SK-N-SH treated with all-trans-retinoic acid at 6 μM for 48 hours (cell line): ENCODE results near the gene CHRNB2.

Experiments
- ATAC-seq: fragments of 200-7000 bp; cut with Tn5 transposase; 3 replicates; pipeline ENCODE4 v1.9.1; 2020; ENCODE audit warnings: mild to moderate bottlenecking, moderate library complexity
- ARNTL ChIP-seq: fragments of 450-650 bp; formaldehyde crosslinking; IDR thresholded peaks from 2 replicates; pipeline ENCODE4 v1.5.0; 2020; ENCODE audit warnings: low read depth, mild to moderate bottlenecking, moderate library complexity, borderline replicate concordance
- BACH2 ChIP-seq: fragments of 250-450 bp; sonication (Bioruptor Pico); IDR thresholded peaks from 2 replicates; pipeline ENCODE4 v1.9.0; 2021; ENCODE audit warnings: mild to moderate bottlenecking, borderline replicate concordance
- CREB5 ChIP-seq: fragments of 250-450 bp; sonication (Bioruptor Pico); IDR thresholded peaks from 2 replicates; pipeline ENCODE4 v1.5.1; 2020; ENCODE audit warnings: low read depth, mild to moderate bottlenecking, moderate library complexity
- CSDC2 ChIP-seq: fragments of 250-450 bp; sonication (Bioruptor Pico); IDR thresholded peaks from 2 replicates; pipeline ENCODE4 v1.5.0; 2020; ENCODE audit warnings: mild to moderate bottlenecking, moderate library complexity
- CSRNP3 ChIP-seq: fragments of 250-450 bp; sonication (Bioruptor Pico); IDR thresholded peaks from 2 replicates; pipeline ENCODE4 v1.5.1; 2021; ENCODE audit warnings: mild to moderate bottlenecking, moderate library complexity
- ESRRG ChIP-seq: fragments of 250-450 bp; sonication (Bioruptor Pico); IDR thresholded peaks from 2 replicates; pipeline ENCODE4 v1.6.1; 2021; ENCODE audit warnings: mild to moderate bottlenecking
- GLIS3 ChIP-seq: fragments of 250-450 bp; sonication (Bioruptor Pico); IDR thresholded peaks from 2 replicates; pipeline ENCODE4 v1.5.0; 2020; ENCODE audit warnings: mild to moderate bottlenecking, moderate library complexity
- OSR1 ChIP-seq: fragments of 250-450 bp; sonication (Bioruptor Pico); IDR thresholded peaks from 2 replicates; pipeline ENCODE4 v1.8.0; 2022; ENCODE audit warnings: moderate library complexity, mild to moderate bottlenecking, inconsistent platforms
- PATZ1 ChIP-seq: fragments of 250-450 bp; sonication (Bioruptor Pico); IDR thresholded peaks from 2 replicates; pipeline ENCODE4 v1.8.0; 2020; ENCODE audit warnings: mild to moderate bottlenecking, moderate library complexity, borderline replicate concordance
- PPARA ChIP-seq: fragments of 250-450 bp; sonication (Bioruptor Pico); IDR thresholded peaks from 2 replicates; pipeline ENCODE4 v1.5.0; 2020; ENCODE audit warnings: mild to moderate bottlenecking, borderline replicate concordance
- RARB ChIP-seq: fragments of 250-450 bp; sonication (Bioruptor Pico); IDR thresholded peaks from 2 replicates; pipeline ENCODE4 v1.8.0; 2021; ENCODE audit warnings: mild to moderate bottlenecking, moderate library complexity
- TCF4 ChIP-seq: fragments of 250-450 bp; sonication (Bioruptor Pico); IDR thresholded peaks from 2 replicates; pipeline ENCODE4 v1.8.0; 2021; ENCODE audit warnings: mild to moderate bottlenecking, moderate library complexity, borderline replicate concordance
- TOX ChIP-seq: fragments of 250-450 bp; sonication (Bioruptor Pico); IDR thresholded peaks from 2 replicates; pipeline ENCODE4 v1.8.0; 2021; ENCODE audit warnings: mild to moderate bottlenecking, moderate library complexity, borderline replicate concordance
- TSHZ2 ChIP-seq: fragments of 250-450 bp; sonication (Bioruptor Pico); IDR thresholded peaks from 2 replicates; pipeline ENCODE4 v1.5.0; 2020; ENCODE audit warnings: mild to moderate bottlenecking, moderate library complexity
- ZC3H10 ChIP-seq: fragments of 250-450 bp; sonication (Bioruptor Pico); IDR thresholded peaks from 2 replicates; pipeline ENCODE4 v1.5.1; 2021; ENCODE audit warnings: mild to moderate bottlenecking, moderate library complexity
- ZFP30 ChIP-seq: fragments of 450-650 bp; formaldehyde crosslinking; IDR thresholded peaks from 2 replicates; pipeline ENCODE4 v1.5.0; 2022; ENCODE audit warnings: mild to moderate bottlenecking, moderate library complexity
- ZNF565 ChIP-seq: fragments of 450-650 bp; formaldehyde crosslinking; conservative IDR thresholded peaks from 2 replicates; pipeline ENCODE4 v1.5.0; 2020; ENCODE audit warnings: low read depth, mild to moderate bottlenecking, moderate library complexity
- ZNF70 ChIP-seq: fragments of 450-650 bp; formaldehyde crosslinking; IDR thresholded peaks from 2 replicates; pipeline ENCODE4 v1.5.0; 2020; ENCODE audit warnings: mild to moderate bottlenecking, moderate library complexity
- ZNF8 ChIP-seq: fragments of 450-650 bp; formaldehyde crosslinking; IDR thresholded peaks from 2 replicates; pipeline ENCODE4 v1.5.0; 2020; ENCODE audit warnings: mild to moderate bottlenecking, moderate library complexity

CHRNB2 gene

GRCh38 chr1:154548028-154548427 is 19.6 kb upstream of the CHRNB2 start:
- no peak for ATAC-seq
- TF ChIP-seq CSDC2 (no peak), ZNF565 (CRISPR knock-in tag) (no peak), ZNF70 (no peak), TOX (CRISPR knock-in tag) (no peak), PATZ1 (CRISPR knock-in tag) (no peak), RARB (CRISPR knock-in tag) (no peak), CREB5 (no peak), ZNF8 (CRISPR knock-in tag) (no peak), PPARA (no peak)

GRCh38 chr1:154549202-154549770 is 18.3 kb upstream of the CHRNB2 start:
- TF ChIP-seq ESRRG (no peak), CSRNP3 (CRISPR knock-in tag) (no peak), PATZ1 (CRISPR knock-in tag) (no peak), ZFP30 (CRISPR knock-in tag) (no peak), ZNF565 (CRISPR knock-in tag) (no peak), OSR1 (CRISPR knock-in tag) (no peak), TOX (CRISPR knock-in tag) (no peak)
- no peak for ATAC-seq

GRCh38 chr1:154550070-154550469 is 17.5 kb upstream of the CHRNB2 start:
- ATAC-seq = no peak
- TF ChIP-seq ZNF565 (CRISPR knock-in tag) (no peak), TSHZ2 (CRISPR knock-in tag) (no peak), CSDC2 (no peak), BACH2 (CRISPR knock-in tag) (no peak), GLIS3 (CRISPR knock-in tag) (no peak), ZC3H10 (CRISPR knock-in tag) (no peak), ARNTL (CRISPR knock-in tag) (no peak), CREB5 (no peak), CSRNP3 (CRISPR knock-in tag) (no peak), ESRRG (no peak), ZFP30 (CRISPR knock-in tag) (no peak), TCF4 (CRISPR knock-in tag) (no peak), RARB (CRISPR knock-in tag) (no peak)
